Measurements from ENCODE around the gene AGFG1.
"Not testable (repeated sequence)": the region's sequence is repeated elsewhere in the genome, so short reads cannot be mapped to it uniquely, and the experiment has no call there.

AGFG1 gene

GRCh38 chr2:227579791-227580190 lies 107.8 kb downstream of the AGFG1 start:
- H3K4me3 ChIP-seq (ENCODE audit: low read length): no peak overlapping the region
- DNase-seq (ENCODE audit: low read depth): no peak
- TF ChIP-seq CTCF (conservative IDR thresholded peaks at IDR 0.05; ENCODE audit: low read depth, low read length): no peak

- H3K4me3 ChIP-seq (ENCODE audit: low read length): no peak overlapping the region
- DNase-seq (ENCODE audit: low read depth): no peak
- TF ChIP-seq CTCF (conservative IDR thresholded peaks at IDR 0.05; ENCODE audit: low read depth, low read length): no peak
Observed at GRCh38 chr2:227582369-227582768, 110.4 kb downstream of the AGFG1 start.

GRCh38 chr2:227592694-227593387 lies 120.9 kb downstream of the AGFG1 start:
- no peak for TF ChIP-seq CTCF (conservative IDR thresholded peaks at IDR 0.05; ENCODE audit: low read depth, low read length)
- no peak overlapping the region for H3K4me3 ChIP-seq (ENCODE audit: low read length)
- no peak for DNase-seq (ENCODE audit: low read depth)

GRCh38 chr2:227595797-227596196 lies 123.8 kb downstream of the AGFG1 start:
- DNase-seq (ENCODE audit: low read depth): no peak
- no peak overlapping the region for H3K4me3 ChIP-seq (ENCODE audit: low read length)
- TF ChIP-seq CTCF (conservative IDR thresholded peaks at IDR 0.05; ENCODE audit: low read depth, low read length): no peak

GRCh38 chr2:227597036-227597435 lies 125.1 kb downstream of the AGFG1 start:
- TF ChIP-seq CTCF (conservative IDR thresholded peaks at IDR 0.05; ENCODE audit: low read depth, low read length): no peak
- no peak overlapping the region for H3K4me3 ChIP-seq (ENCODE audit: low read length)
- no peak for DNase-seq (ENCODE audit: low read depth)

GRCh38 chr2:227597998-227598397 lies 126.0 kb downstream of the AGFG1 start:
- peak; percentile 49 for DNase-seq (ENCODE audit: low read depth)
- no peak for TF ChIP-seq CTCF (conservative IDR thresholded peaks at IDR 0.05; ENCODE audit: low read depth, low read length)
- no peak overlapping the region for H3K4me3 ChIP-seq (ENCODE audit: low read length)

- DNase-seq (ENCODE audit: low read depth); H3K4me3 ChIP-seq (ENCODE audit: low read length): not testable (repeated sequence)
Observed at GRCh38 chr2:227598835-227599503, 127.0 kb downstream of the AGFG1 start, which contains the start of gene SCYGR2. Gene SCYGR2, plus strand, starts transcription at chr2:227598893. Its CDS starts 0 bp downstream, at chr2:227598893.

Data from retinal pigment epithelial cell (primary cell).